Measurements from ENCODE around the gene ESR1.

GRCh38 chr6:151963001-151963400 is 155.5 kb downstream of the ESR1 start:
- TF ChIP-seq POLR2A (IDR thresholded peaks at IDR 0.05) (no peak), CTCF (IDR thresholded peaks at IDR 0.05) (no peak)

Data from uterus (tissue), 2 donors.